HepG2 (cell line): Measurements from ENCODE around the gene SDC4.
A peak's percentile ranks its signal among the peaks of the same experiment; 100 is the strongest.

Experiments
- EP300 ChIP-seq, 3 experiments: sonication (generic) in 1 of 3; formaldehyde crosslinking in 1 of 3; IDR thresholded peaks; 2 replicates each; pipeline versions ENCODE4 v1.5.1 to v1.6.1; 2011 to 2020; ENCODE audit warnings: low read depth in 2 of 3, low read length in 2 of 3, borderline replicate concordance in 1 of 3, improper control_type of control experiment in 1 of 3, mild to moderate bottlenecking in 1 of 3, missing genetic modification reagents in 1 of 3, moderate library complexity in 1 of 3
- FIP1L1 ChIP-seq: fragments of 200-400 bp; formaldehyde crosslinking; IDR thresholded peaks from 2 replicates; pipeline ENCODE4 v1.6.1; 2018; ENCODE audit warnings: low read depth, mild to moderate bottlenecking, low read length, moderate library complexity, borderline replicate concordance; ENCODE audit not compliant: insufficient read depth
- NFIB ChIP-seq: sonication (generic); formaldehyde crosslinking; IDR thresholded peaks from 2 replicates; pipeline ENCODE4 v1.9.0; 2021; ENCODE audit warnings: missing genetic modification reagents, mild to moderate bottlenecking, borderline replicate concordance
- POLR2AphosphoS5 ChIP-seq: IDR thresholded peaks from 2 replicates; pipeline ENCODE4 v1.6.1; 2012; ENCODE audit warnings: low read depth, low read length
- RARG ChIP-seq: sonication (generic); formaldehyde crosslinking; IDR thresholded peaks from 2 replicates; pipeline ENCODE4 v1.4.0; 2020; ENCODE audit warnings: low read depth, mild to moderate bottlenecking, missing genetic modification reagents
- SOX13 ChIP-seq, 3 experiments: fragments of 450-650 bp in 1 of 3; sonication (generic) in 1 of 3; formaldehyde crosslinking in 1 of 3; IDR thresholded peaks in 2 of 3; conservative IDR thresholded peaks in 1 of 3; 2 replicates each; pipeline versions ENCODE4 v1.5.0 to v1.6.1; 2016 to 2020; ENCODE audit warnings: antibody characterized with exemption in 1 of 3, mild to moderate bottlenecking in 1 of 3, missing compliant biosample characterization in 1 of 3, missing genetic modification reagents in 1 of 3, moderate library complexity in 1 of 3
- ZC3H4 ChIP-seq: sonication (generic); formaldehyde crosslinking; IDR thresholded peaks from 2 replicates; pipeline ENCODE4 v1.4.0; 2020; ENCODE audit warnings: missing genetic modification reagents, borderline replicate concordance
- ZNF558 ChIP-seq: sonication (generic); formaldehyde crosslinking; IDR thresholded peaks from 2 replicates; pipeline ENCODE4 v1.9.0; 2022; ENCODE audit warnings: mild to moderate bottlenecking, missing genetic modification reagents, borderline replicate concordance
- ZNF776 ChIP-seq: sonication (generic); formaldehyde crosslinking; IDR thresholded peaks from 2 replicates; pipeline ENCODE4 v1.4.0; 2020; ENCODE audit warnings: mild to moderate bottlenecking, missing genetic modification reagents
- TF ChIP-seq, protein P1 (sequence below): sonication (generic); formaldehyde crosslinking; IDR thresholded peaks from 2 replicates; pipeline ENCODE4 v1.4.0; 2020; ENCODE audit warnings: missing genetic modification reagents
- TF ChIP-seq, protein P2 (sequence below): sonication (generic); formaldehyde crosslinking; IDR thresholded peaks from 2 replicates; pipeline ENCODE4 v1.5.0; 2020; ENCODE audit warnings: mild to moderate bottlenecking, missing genetic modification reagents, moderate library complexity
- TF ChIP-seq, protein P3 (sequence below): sonication (generic); formaldehyde crosslinking; IDR thresholded peaks from 2 replicates; pipeline ENCODE4 v1.9.0; 2021; ENCODE audit warnings: missing genetic modification reagents, mild to moderate bottlenecking, borderline replicate concordance

- TF ChIP-seq SOX13 (IDR thresholded peaks at IDR 0.05): no peak
- no peak for TF ChIP-seq SOX13 (CRISPR knock-in tag; conservative IDR thresholded peaks at IDR 0.05 in 1 of 2, IDR thresholded peaks at IDR 0.05 in 1 of 2)
- TF ChIP-seq ZC3H4 (CRISPR knock-in tag): no peak
- no peak for TF ChIP-seq NFIB
- no peak for TF ChIP-seq FIP1L1
- TF ChIP-seq POLR2AphosphoS5: no peak
- no peak for TF ChIP-seq EP300 (IDR thresholded peaks at IDR 0.05; ENCODE audit: low read depth in 2 of 2, low read length in 2 of 2)
- TF ChIP-seq EP300 (CRISPR knock-in tag; IDR thresholded peaks at IDR 0.05; ENCODE audit: borderline replicate concordance): no peak
- TF ChIP-seq, protein P1, sequence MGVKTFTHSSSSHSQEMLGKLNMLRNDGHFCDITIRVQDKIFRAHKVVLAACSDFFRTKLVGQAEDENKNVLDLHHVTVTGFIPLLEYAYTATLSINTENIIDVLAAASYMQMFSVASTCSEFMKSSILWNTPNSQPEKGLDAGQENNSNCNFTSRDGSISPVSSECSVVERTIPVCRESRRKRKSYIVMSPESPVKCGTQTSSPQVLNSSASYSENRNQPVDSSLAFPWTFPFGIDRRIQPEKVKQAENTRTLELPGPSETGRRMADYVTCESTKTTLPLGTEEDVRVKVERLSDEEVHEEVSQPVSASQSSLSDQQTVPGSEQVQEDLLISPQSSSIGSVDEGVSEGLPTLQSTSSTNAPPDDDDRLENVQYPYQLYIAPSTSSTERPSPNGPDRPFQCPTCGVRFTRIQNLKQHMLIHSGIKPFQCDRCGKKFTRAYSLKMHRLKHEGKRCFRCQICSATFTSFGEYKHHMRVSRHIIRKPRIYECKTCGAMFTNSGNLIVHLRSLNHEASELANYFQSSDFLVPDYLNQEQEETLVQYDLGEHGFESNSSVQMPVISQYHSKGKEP (CRISPR knock-in tag): no peak
- no peak for TF ChIP-seq ZNF776
- TF ChIP-seq, protein P2, sequence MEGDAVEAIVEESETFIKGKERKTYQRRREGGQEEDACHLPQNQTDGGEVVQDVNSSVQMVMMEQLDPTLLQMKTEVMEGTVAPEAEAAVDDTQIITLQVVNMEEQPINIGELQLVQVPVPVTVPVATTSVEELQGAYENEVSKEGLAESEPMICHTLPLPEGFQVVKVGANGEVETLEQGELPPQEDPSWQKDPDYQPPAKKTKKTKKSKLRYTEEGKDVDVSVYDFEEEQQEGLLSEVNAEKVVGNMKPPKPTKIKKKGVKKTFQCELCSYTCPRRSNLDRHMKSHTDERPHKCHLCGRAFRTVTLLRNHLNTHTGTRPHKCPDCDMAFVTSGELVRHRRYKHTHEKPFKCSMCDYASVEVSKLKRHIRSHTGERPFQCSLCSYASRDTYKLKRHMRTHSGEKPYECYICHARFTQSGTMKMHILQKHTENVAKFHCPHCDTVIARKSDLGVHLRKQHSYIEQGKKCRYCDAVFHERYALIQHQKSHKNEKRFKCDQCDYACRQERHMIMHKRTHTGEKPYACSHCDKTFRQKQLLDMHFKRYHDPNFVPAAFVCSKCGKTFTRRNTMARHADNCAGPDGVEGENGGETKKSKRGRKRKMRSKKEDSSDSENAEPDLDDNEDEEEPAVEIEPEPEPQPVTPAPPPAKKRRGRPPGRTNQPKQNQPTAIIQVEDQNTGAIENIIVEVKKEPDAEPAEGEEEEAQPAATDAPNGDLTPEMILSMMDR: no peak
- TF ChIP-seq, protein P3, sequence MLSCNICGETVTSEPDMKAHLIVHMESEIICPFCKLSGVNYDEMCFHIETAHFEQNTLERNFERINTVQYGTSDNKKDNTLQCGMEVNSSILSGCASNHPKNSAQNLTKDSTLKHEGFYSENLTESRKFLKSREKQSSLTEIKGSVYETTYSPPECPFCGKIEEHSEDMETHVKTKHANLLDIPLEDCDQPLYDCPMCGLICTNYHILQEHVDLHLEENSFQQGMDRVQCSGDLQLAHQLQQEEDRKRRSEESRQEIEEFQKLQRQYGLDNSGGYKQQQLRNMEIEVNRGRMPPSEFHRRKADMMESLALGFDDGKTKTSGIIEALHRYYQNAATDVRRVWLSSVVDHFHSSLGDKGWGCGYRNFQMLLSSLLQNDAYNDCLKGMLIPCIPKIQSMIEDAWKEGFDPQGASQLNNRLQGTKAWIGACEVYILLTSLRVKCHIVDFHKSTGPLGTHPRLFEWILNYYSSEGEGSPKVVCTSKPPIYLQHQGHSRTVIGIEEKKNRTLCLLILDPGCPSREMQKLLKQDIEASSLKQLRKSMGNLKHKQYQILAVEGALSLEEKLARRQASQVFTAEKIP (CRISPR knock-in tag): no peak
- no peak for TF ChIP-seq RARG
- TF ChIP-seq ZNF558 (CRISPR knock-in tag): 0 out of 2 replicates have a peak, but pooled peaks have one; percentile 58
Observed at GRCh38 chr20:45363611-45364492, 15.6 kb upstream of the SDC4 start.
